Liver (tissue), 9 donors: Measurements from ENCODE around the gene KIF4A. TPM values are rescaled to one million over a fixed set of nuclear protein-coding genes. Genes with fewer than 3 reads are reported as not detected.
"Not testable (repeated sequence)": the region's sequence is repeated elsewhere in the genome, so short reads cannot be mapped to it uniquely, and the experiment has no call there.

Source experiments
- DNase-seq: peaks from one replicate; pipeline ENCODE4 v3.0.0-alpha.2; 2017; ENCODE audit warnings: low spot score
- H3K27ac ChIP-seq, 2 donors: one replicate each; pipeline ENCODE4 v1.7.0; 2013; ENCODE audit warnings: inconsistent platforms in 2 of 2, low read length in 2 of 2, control low read depth in 1 of 2, low read depth in 1 of 2, mild to moderate bottlenecking in 1 of 2
- H3K27me3 ChIP-seq, 4 donors: one replicate each; pipeline versions ENCODE4 v1.6.1 to v1.7.0; 2013; ENCODE audit warnings: low read length in 3 of 4, inconsistent platforms in 1 of 4, mild to moderate bottlenecking in 1 of 4, moderate library complexity in 1 of 4; ENCODE audit not compliant: control insufficient read depth in 4 of 4, insufficient read depth in 4 of 4
- H3K36me3 ChIP-seq, 4 donors: one replicate each; pipeline versions ENCODE4 v1.6.1 to v1.7.0; 2013; ENCODE audit warnings: low read length in 3 of 4, mild to moderate bottlenecking in 3 of 4, low read depth in 1 of 4, moderate library complexity in 1 of 4; ENCODE audit not compliant: control insufficient read depth in 4 of 4, insufficient read depth in 3 of 4
- H3K4me1 ChIP-seq, 4 donors: one replicate each; pipeline versions ENCODE4 v1.6.1 to v1.7.0; 2013; ENCODE audit warnings: low read length in 3 of 4, mild to moderate bottlenecking in 3 of 4, moderate library complexity in 1 of 4; ENCODE audit not compliant: control insufficient read depth in 4 of 4, insufficient read depth in 4 of 4
- H3K4me3 ChIP-seq, 3 donors: one replicate each; pipeline versions ENCODE4 v1.6.1 to v1.7.0; 2013; ENCODE audit warnings: low read length in 3 of 3, control low read depth in 1 of 3, low read depth in 1 of 3, mild to moderate bottlenecking in 1 of 3
- H3K9ac ChIP-seq, 2 donors: one replicate each; pipeline ENCODE4 v1.7.0; 2013; ENCODE audit warnings: low read length in 2 of 2, mild to moderate bottlenecking in 2 of 2, moderate library complexity in 2 of 2, control low read depth in 1 of 2, low read depth in 1 of 2
- H3K9me3 ChIP-seq, 4 donors: one replicate each; pipeline versions ENCODE4 v1.6.1 to v1.7.0; 2013; ENCODE audit warnings: low read length in 3 of 4; ENCODE audit not compliant: control insufficient read depth in 4 of 4
- CTCF ChIP-seq: fragments of 150-350 bp; IDR thresholded peaks from 2 replicates; pipeline ENCODE4 v1.5.1; 2017; ENCODE audit warnings: improper control_type of control experiment, low read depth, low read length; ENCODE audit not compliant: missing input control
- EGR1 ChIP-seq, 2 donors: IDR thresholded peaks; 2 replicates each; pipeline ENCODE4 v1.6.1; 2016 to 2018; ENCODE audit warnings: antibody characterized with exemption in 2 of 2, low read depth in 2 of 2
- FOXA1 ChIP-seq: IDR thresholded peaks from 2 replicates; pipeline ENCODE4 v1.6.1; 2016; ENCODE audit warnings: antibody characterized with exemption
- FOXA2 ChIP-seq: IDR thresholded peaks from 2 replicates; pipeline ENCODE4 v1.6.1; 2016; ENCODE audit warnings: antibody characterized with exemption
- HNF4G ChIP-seq: IDR thresholded peaks from 2 replicates; pipeline ENCODE4 v1.6.1; 2016; ENCODE audit warnings: antibody characterized with exemption
- JUND ChIP-seq, 2 donors: IDR thresholded peaks; 2 replicates each; pipeline ENCODE4 v1.6.1; 2016; ENCODE audit warnings: antibody characterized with exemption in 2 of 2
- RXRA ChIP-seq, 2 donors: IDR thresholded peaks; 2 replicates each; pipeline ENCODE4 v1.6.1; 2017 to 2018; ENCODE audit warnings: antibody characterized with exemption in 2 of 2, mild to moderate bottlenecking in 1 of 2
- TAF1 ChIP-seq: conservative IDR thresholded peaks from 2 replicates; pipeline ENCODE4 v1.6.1; 2016; ENCODE audit warnings: antibody characterized with exemption, mild to moderate bottlenecking
- YY1 ChIP-seq: IDR thresholded peaks from 2 replicates; pipeline ENCODE4 v1.6.1; 2016; ENCODE audit warnings: antibody characterized with exemption, mild to moderate bottlenecking
- ZBTB33 ChIP-seq: IDR thresholded peaks from 2 replicates; pipeline ENCODE4 v1.6.1; 2016; ENCODE audit warnings: antibody characterized with exemption
- WGBS: extraction: QIAGEN DNeasy Blood & Tissue Kit; methylation state at CpG from one replicate; pipeline ENCODE4 v1.1.7; 2013; 5-methylcytosine and 5-hydroxymethylcytosine counted together
- polyA plus RNA-seq, 2 donors: library from polyadenylated mRNA; stranded (reverse) in 1 of 2; unstranded in 1 of 2; fragments of 200-250 nt in 1 of 2; fragments of >200 nt in 1 of 2; fragmentation: Nextera tagmentation in 1 of 2; extraction: Ambion mirVana in 1 of 2; gene quantifications; one replicate each; pipeline versions ENCODE4 v1.2.1 to v1.2.3, GENCODE V29; 2013 to 2015
- total RNA-seq, 2 donors: library from RNA; depleted of rRNA; stranded (reverse); fragments of >200 nt; gene quantifications; one replicate each; pipeline ENCODE4 v1.2.3, GENCODE V29; 2014
- TF ChIP-seq, protein P1 (sequence below): IDR thresholded peaks from 2 replicates; pipeline ENCODE4 v1.6.1; 2016; ENCODE audit warnings: antibody characterized with exemption
- TF ChIP-seq, protein P2 (sequence below): IDR thresholded peaks from 2 replicates; pipeline ENCODE4 v1.6.1; 2016; ENCODE audit warnings: antibody characterized with exemption, mild to moderate bottlenecking
- donor health status: healthy.
- donor health status: healthy.
- donor health status: healthy.
- donor health status: healthy.
- donor health status: healthy.

Gene KIF4A
- total and polyA plus RNA-seq, 4 donors, result under 0.01 to 17.3 (median 0.50) TPM

DNA sequence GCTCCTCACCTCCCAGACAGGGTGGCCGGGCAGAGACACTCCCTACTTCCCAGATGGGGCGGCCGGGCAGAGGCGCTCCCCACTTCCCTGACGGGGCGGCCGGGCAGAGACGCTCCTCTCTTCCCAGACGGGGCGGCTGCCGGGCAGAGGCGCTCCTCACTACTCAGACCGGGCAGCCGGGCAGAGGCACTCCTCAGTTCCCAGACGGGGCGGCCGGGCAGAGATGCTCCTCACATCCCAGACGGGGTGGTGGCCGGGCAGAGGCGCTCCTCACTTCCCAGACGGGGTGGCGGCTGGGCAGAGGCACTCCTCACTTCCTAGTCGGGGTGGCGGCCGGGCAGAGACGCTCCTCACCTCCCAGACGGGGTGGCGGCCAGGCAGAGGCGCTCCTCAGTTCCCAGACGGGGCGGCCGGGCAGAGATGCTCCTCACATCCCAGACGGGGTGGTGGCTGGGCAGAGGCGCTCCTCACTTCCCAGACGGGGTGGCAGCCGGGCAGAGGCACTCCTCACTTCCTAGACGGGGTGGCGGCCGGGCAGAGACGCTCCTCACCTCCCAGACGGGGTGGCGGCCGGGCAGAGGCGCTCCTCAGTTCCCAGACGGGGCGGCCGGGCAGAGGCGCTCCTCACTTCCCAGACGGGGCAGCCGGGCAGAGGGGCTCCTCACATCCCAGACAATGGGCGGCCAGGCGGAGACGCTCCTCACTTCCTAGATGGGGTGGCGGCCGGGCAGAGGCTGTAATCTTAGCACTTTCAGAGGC is 59.6 kb downstream of the KIF4A start:
- H3K4me1 ChIP-seq, H3K36me3 ChIP-seq, H3K9ac ChIP-seq, H3K4me3 ChIP-seq, H3K27ac ChIP-seq, DNase-seq, H3K27me3 ChIP-seq, H3K9me3 ChIP-seq: not testable (repeated sequence)
- 97% methylated on average over 55 of the region's 55 CpGs for WGBS

DNA sequence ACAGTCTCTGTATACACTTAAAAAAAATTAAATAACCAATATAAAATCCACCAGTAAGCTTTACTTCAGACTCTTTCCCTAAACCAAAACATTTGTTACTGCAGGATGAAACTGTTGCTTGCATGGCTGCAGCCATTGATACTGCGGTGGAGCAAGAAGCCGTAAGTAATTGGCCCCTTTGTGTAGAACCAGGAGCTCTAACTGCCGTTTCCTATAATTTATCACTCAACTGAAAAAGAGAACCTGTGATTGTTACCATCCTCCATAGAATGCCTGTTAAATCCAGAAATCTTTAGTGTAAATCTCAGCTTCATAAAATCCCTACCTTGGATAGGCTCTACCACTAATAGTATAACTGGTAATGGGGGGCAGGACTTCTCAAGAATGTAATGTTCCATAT is 62.6 kb downstream of the KIF4A start:
- WGBS, result 100% methylated on average over 3 of the region's 3 CpGs
- Histone ChIP-seq H3K36me3 (no peaks in the 10 kb centered on the region), H3K9ac (no peak overlapping the region), H3K4me3 (no peak overlapping the region), H3K9me3 (no peaks in the 10 kb centered on the region), H3K27me3 (no peaks in the 10 kb centered on the region), H3K4me1 (no peaks in the 10 kb centered on the region), H3K27ac (no peak overlapping the region)
- DNase-seq, result no peak
- TF ChIP-seq FOXA1 (no peak), TAF1 (no peak), FOXA2 (no peak), ZBTB33 (no peak), CTCF (no peak), RXRA (IDR thresholded peaks at IDR 0.05) (no peak), YY1 (no peak), EGR1 (IDR thresholded peaks at IDR 0.05; ENCODE audit: low read depth in 2 of 2) (no peak), HNF4G (no peak), JUND (IDR thresholded peaks at IDR 0.05) (no peak)
- TF ChIP-seq, protein P1, sequence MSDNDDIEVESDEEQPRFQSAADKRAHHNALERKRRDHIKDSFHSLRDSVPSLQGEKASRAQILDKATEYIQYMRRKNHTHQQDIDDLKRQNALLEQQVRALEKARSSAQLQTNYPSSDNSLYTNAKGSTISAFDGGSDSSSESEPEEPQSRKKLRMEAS, result no peak
- TF ChIP-seq, protein P2, sequence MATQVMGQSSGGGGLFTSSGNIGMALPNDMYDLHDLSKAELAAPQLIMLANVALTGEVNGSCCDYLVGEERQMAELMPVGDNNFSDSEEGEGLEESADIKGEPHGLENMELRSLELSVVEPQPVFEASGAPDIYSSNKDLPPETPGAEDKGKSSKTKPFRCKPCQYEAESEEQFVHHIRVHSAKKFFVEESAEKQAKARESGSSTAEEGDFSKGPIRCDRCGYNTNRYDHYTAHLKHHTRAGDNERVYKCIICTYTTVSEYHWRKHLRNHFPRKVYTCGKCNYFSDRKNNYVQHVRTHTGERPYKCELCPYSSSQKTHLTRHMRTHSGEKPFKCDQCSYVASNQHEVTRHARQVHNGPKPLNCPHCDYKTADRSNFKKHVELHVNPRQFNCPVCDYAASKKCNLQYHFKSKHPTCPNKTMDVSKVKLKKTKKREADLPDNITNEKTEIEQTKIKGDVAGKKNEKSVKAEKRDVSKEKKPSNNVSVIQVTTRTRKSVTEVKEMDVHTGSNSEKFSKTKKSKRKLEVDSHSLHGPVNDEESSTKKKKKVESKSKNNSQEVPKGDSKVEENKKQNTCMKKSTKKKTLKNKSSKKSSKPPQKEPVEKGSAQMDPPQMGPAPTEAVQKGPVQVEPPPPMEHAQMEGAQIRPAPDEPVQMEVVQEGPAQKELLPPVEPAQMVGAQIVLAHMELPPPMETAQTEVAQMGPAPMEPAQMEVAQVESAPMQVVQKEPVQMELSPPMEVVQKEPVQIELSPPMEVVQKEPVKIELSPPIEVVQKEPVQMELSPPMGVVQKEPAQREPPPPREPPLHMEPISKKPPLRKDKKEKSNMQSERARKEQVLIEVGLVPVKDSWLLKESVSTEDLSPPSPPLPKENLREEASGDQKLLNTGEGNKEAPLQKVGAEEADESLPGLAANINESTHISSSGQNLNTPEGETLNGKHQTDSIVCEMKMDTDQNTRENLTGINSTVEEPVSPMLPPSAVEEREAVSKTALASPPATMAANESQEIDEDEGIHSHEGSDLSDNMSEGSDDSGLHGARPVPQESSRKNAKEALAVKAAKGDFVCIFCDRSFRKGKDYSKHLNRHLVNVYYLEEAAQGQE, result no peak
